HCT116 (cell line): Measurements from ENCODE around the gene APOE. TPM values are rescaled to one million over a fixed set of nuclear protein-coding genes. Genes with fewer than 3 reads are reported as not detected.

Experiments
- ATAC-seq: fragments of 200-7000 bp; cut with Tn5 transposase; 2 replicates; pipeline ENCODE4 v1.9.1; 2020; ENCODE audit warnings: mild to moderate bottlenecking, moderate library complexity
- BruUV-seq: library from RNA; stranded (reverse); fragments of 400-500 nt; replicated peaks from 2 replicates; lab custom pipeline; 2021; lab: Mats Ljungman, UMichigan
- CTCF ChIA-PET: fragments of 300-600 bp; sonication (Branson Sonifier 250); formaldehyde crosslinking; loops from one replicate; lab custom pipeline; 2021; ENCODE audit warnings: antibody characterized with exemption; lab: Charles Lee
- POLR2A ChIA-PET: fragments of 300-600, 350-600 bp; sonication (Branson Sonifier 250); formaldehyde crosslinking; loops from one replicate; lab custom pipeline; 2021; ENCODE audit warnings: antibody characterized with exemption; lab: Charles Lee
- RAD21 ChIA-PET, 2 experiments: fragments of 300-600 bp; sonication (Branson Sonifier 250); formaldehyde crosslinking; loops; one replicate each; lab custom pipeline; 2023; ENCODE audit warnings: low total read pairs in 2 of 2; ENCODE audit not compliant: uncharacterized antibody in 2 of 2, unreplicated experiment in 2 of 2, low non-redundant PET in 1 of 2; lab: Charles Lee
- DNase-seq: peaks from one replicate; pipeline ENCODE4 v3.0.0-alpha.2; 2010; ENCODE audit warnings: low read depth, low spot score
- H2AFZ ChIP-seq: fragments of 200-600 bp; shearing (Covaris generic), sonication (generic); 2 replicates; pipeline ENCODE4 v1.6.1; 2017; ENCODE audit warnings: low read depth, mixed run types, mixed read lengths, antibody characterized with exemption, low read length; ENCODE audit not compliant: poor library complexity, severe bottlenecking
- H3K27ac ChIP-seq: 2 replicates; pipeline ENCODE4 v1.5.1; 2012; ENCODE audit warnings: low read depth, low read length
- H3K27me3 ChIP-seq: fragments of 200-600 bp; sonication (generic); 2 replicates; pipeline ENCODE4 v1.6.1; 2016; ENCODE audit warnings: mixed run types, low read length, mixed read lengths; ENCODE audit not compliant: insufficient read depth
- H3K36me3 ChIP-seq, 2 experiments: fragments of 200-500 bp in 1 of 2; fragments of 200-600 bp in 1 of 2; sonication (Bioruptor generic) in 1 of 2; sonication (generic) in 1 of 2; 2 replicates each; pipeline versions ENCODE4 v1.5.1 to v1.6.1; 2014 to 2016; ENCODE audit warnings: low read length in 2 of 2, inconsistent platforms in 1 of 2, mixed read lengths in 1 of 2, mixed run types in 1 of 2; ENCODE audit not compliant: insufficient read depth in 2 of 2, control insufficient read depth in 1 of 2
- H3K4me1 ChIP-seq, 2 experiments: fragments of 200-600 bp in 1 of 2; sonication (generic) in 1 of 2; 2 replicates each; pipeline versions ENCODE4 v1.5.1 to v1.6.1; 2012 to 2017; ENCODE audit warnings: low read length in 2 of 2, inconsistent platforms in 1 of 2, mild to moderate bottlenecking in 1 of 2, mixed read lengths in 1 of 2, mixed run types in 1 of 2, moderate library complexity in 1 of 2; ENCODE audit not compliant: insufficient read depth in 2 of 2, control insufficient read depth in 1 of 2
- H3K4me2 ChIP-seq: fragments of 200-600 bp; sonication (generic); 2 replicates; pipeline ENCODE4 v1.6.1; 2017; ENCODE audit warnings: mixed run types, low read length, mixed read lengths
- H3K4me3 ChIP-seq, 2 experiments: fragments of 200-600 bp in 1 of 2; sonication (generic) in 1 of 2; replicated peaks in 1 of 2; 2 replicates each; pipeline ENCODE4 v1.5.1; 2011 to 2016; ENCODE audit warnings: low read length in 2 of 2, control low read depth in 1 of 2, low read depth in 1 of 2, mild to moderate bottlenecking in 1 of 2, mixed read lengths in 1 of 2, mixed run types in 1 of 2
- H3K79me2 ChIP-seq: fragments of 200-600 bp; sonication (generic); 2 replicates; pipeline ENCODE4 v1.6.1; 2017; ENCODE audit warnings: mild to moderate bottlenecking, mixed run types, low read length, moderate library complexity, mixed read lengths; ENCODE audit not compliant: insufficient read depth
- H3K9ac ChIP-seq: fragments of 200-600 bp; sonication (generic); 2 replicates; pipeline ENCODE4 v1.6.1; 2016; ENCODE audit warnings: low read length, mixed read lengths
- H3K9me2 ChIP-seq: fragments of 200-600 bp; sonication (generic), shearing (Covaris generic); 2 replicates; pipeline ENCODE4 v1.6.1; 2017; ENCODE audit warnings: mixed run types, mild to moderate bottlenecking, moderate library complexity; ENCODE audit not compliant: insufficient read depth
- H3K9me3 ChIP-seq, 2 experiments: fragments of 200-500 bp in 1 of 2; fragments of 200-600 bp in 1 of 2; sonication (Bioruptor generic) in 1 of 2; sonication (generic) in 1 of 2; 2 replicates each; pipeline ENCODE4 v1.6.1; 2014 to 2017; ENCODE audit warnings: low read length in 2 of 2, mixed read lengths in 2 of 2, inconsistent platforms in 1 of 2, low read depth in 1 of 2, mild to moderate bottlenecking in 1 of 2, mixed run types in 1 of 2, moderate library complexity in 1 of 2; ENCODE audit not compliant: control insufficient read depth in 1 of 2, insufficient read depth in 1 of 2
- H4K20me1 ChIP-seq: fragments of 200-600 bp; sonication (generic), shearing (Covaris generic); 2 replicates; pipeline ENCODE4 v1.6.1; 2017; ENCODE audit warnings: mixed run types, mild to moderate bottlenecking, moderate library complexity; ENCODE audit not compliant: insufficient read depth
- CEBPB ChIP-seq: IDR thresholded peaks from 2 replicates; pipeline ENCODE4 v1.6.1; 2012; ENCODE audit warnings: low read depth
- EGR1 ChIP-seq: IDR thresholded peaks from 2 replicates; pipeline ENCODE4 v1.6.1; 2012; ENCODE audit warnings: low read depth
- ELF1 ChIP-seq: IDR thresholded peaks from 2 replicates; pipeline ENCODE4 v1.6.1; 2012; ENCODE audit warnings: low read depth, borderline replicate concordance
- EZH2phosphoT487 ChIP-seq: fragments of 200-600 bp; IDR thresholded peaks from 2 replicates; pipeline ENCODE4 v1.6.1; 2018; ENCODE audit warnings: antibody characterized with exemption, borderline replicate concordance
- POLR2AphosphoS5 ChIP-seq: IDR thresholded peaks from 2 replicates; pipeline ENCODE4 v1.6.1; 2011; ENCODE audit warnings: mild to moderate bottlenecking, low read depth, low read length, moderate library complexity
- RAD21 ChIP-seq: IDR thresholded peaks from 2 replicates; pipeline ENCODE4 v1.6.1; 2012; ENCODE audit warnings: low read depth, mild to moderate bottlenecking
- YY1 ChIP-seq: IDR thresholded peaks from 2 replicates; pipeline ENCODE4 v1.6.1; 2011; ENCODE audit warnings: low read length, low read depth, moderate library complexity, mild to moderate bottlenecking; ENCODE audit not compliant: insufficient replicate concordance; ENCODE audit errors: extremely low read depth
- ZFX ChIP-seq: fragments of 450-650 bp; IDR thresholded peaks from 2 replicates; pipeline ENCODE4 v1.6.1; 2017
- ZNF274 ChIP-seq: fragments of 200-500 bp; sonication (Bioruptor generic); IDR thresholded peaks from 2 replicates; pipeline ENCODE4 v1.6.1; 2014; ENCODE audit warnings: mild to moderate bottlenecking, low read depth, low read length, inconsistent platforms
- intact Hi-C: fragments of 100-400 bp; cut with micrococcal nuclease; formaldehyde crosslinking; loops from 2 replicates; pipeline ENCODE4 v1.10.0; 2022
- total RNA-seq: library from RNA; stranded (reverse); gene quantifications from one replicate; pipeline ENCODE4 v1.2.1, GENCODE V29; 2021; ENCODE audit not compliant: unreplicated experiment
- TF ChIP-seq, protein P1 (sequence below): IDR thresholded peaks from 2 replicates; pipeline ENCODE4 v1.6.1; 2012
- TF ChIP-seq, protein P2 (sequence below), 3 experiments: fragments of 200-600 bp in 1 of 3; sonication (generic) in 1 of 3; IDR thresholded peaks in 2 of 3; conservative IDR thresholded peaks in 1 of 3; 2 replicates each; pipeline ENCODE4 v1.5.1; 2012 to 2017; ENCODE audit warnings: low read depth in 2 of 3, low read length in 2 of 3, antibody characterized with exemption in 1 of 3, borderline replicate concordance in 1 of 3, control low read depth in 1 of 3, mild to moderate bottlenecking in 1 of 3, mixed read lengths in 1 of 3, mixed run types in 1 of 3, moderate library complexity in 1 of 3; ENCODE audit not compliant: insufficient read depth in 1 of 3
- TF ChIP-seq, protein P3 (sequence below): IDR thresholded peaks from 2 replicates; pipeline ENCODE4 v1.6.1; 2011; ENCODE audit warnings: mild to moderate bottlenecking, low read length, moderate library complexity; ENCODE audit not compliant: insufficient replicate concordance; ENCODE audit errors: extremely low read depth

Gene APOE
- total RNA-seq, 1 experiment from 2014 or later = 7.2 TPM

DNA sequence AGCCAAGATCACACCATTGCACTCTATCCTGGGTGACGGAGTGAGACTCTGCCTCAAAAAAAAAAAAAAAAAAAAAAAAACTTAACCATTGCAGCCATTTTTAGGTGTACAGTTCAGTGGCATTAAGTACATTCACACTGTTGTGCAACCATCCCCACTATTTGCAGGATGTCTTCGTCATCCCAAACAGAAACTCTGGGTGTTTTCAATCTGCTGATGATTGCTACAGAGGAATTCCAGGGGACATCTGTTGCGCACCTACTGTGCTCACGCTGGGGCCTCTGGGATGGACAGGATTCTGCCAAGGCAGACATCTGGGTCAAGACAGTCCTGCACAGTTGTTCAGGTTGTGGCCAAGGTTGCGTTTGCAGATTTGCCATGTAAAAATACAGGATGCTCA is 34.1 kb downstream of the APOE start:
- BruUV-seq = no TSS peak
- Histone ChIP-seq H3K4me3 (no peak overlapping the region), H3K9ac (no peak overlapping the region), H3K79me2 (no peaks in the 10 kb centered on the region), H3K4me1 (no peaks in the 10 kb centered on the region), H2AFZ (no peak overlapping the region), H3K9me3 (no peaks in the 10 kb centered on the region), H3K36me3 (no peaks in the 10 kb centered on the region), H3K27me3 (no peaks in the 10 kb centered on the region), H3K27ac (no peak overlapping the region), H3K4me2 (no peak overlapping the region), H4K20me1 (no peaks in the 10 kb centered on the region), H3K9me2 (no peaks in the 10 kb centered on the region)
- DNase-seq (no peak), ATAC-seq (no peak)
- POLR2A ChIA-PET = no interaction called here
- intact Hi-C loops = no loop called here
- CTCF ChIA-PET = no interaction called here
- RAD21 ChIA-PET = no interaction called here
- TF ChIP-seq POLR2AphosphoS5 = no peak
- TF ChIP-seq, protein P1, sequence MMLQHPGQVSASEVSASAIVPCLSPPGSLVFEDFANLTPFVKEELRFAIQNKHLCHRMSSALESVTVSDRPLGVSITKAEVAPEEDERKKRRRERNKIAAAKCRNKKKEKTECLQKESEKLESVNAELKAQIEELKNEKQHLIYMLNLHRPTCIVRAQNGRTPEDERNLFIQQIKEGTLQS = no peak
- no peak for TF ChIP-seq EZH2phosphoT487

DNA sequence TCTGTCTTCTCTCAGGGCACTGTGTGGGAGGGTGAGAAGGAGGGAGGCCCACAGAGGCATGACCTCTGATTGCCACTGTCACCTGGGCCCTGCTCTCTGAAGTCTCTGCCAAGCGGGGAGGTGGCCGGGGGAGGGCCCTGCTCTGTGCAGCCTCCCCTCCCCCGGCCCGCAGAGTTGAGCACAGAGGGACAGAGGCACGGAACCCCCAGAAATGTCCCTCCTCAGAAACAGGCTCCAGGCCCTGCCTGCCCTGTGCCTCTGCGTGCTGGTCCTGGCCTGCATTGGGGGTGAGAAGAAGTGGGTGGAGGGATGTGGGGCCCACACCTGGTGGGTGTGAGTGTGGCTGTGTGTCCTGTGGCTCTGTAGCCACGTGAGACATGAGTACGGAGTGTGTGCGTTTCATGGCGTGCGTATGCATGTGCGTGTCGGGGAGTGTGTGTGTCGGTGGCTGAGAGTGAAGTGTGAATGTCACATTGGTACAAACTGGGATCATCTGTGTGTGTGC is 36.5 kb downstream of the APOE start, which contains the start of gene APOC4:
Gene APOC4, plus strand, starts transcription at position 171 of the 505 bp plus-strand sequence. Its CDS starts 41 bp downstream, at position 212.
- no peak within 1 kb of the TSS for H3K4me3 ChIP-seq
- no peak for DNase-seq
- ChIA-PET RAD21 (no interaction called here), POLR2A (no interaction called here), CTCF (no interaction called here)
- no peaks in the 10 kb centered on the region for H3K4me1 ChIP-seq
- intact Hi-C loops = no loop called here
- H3K27me3 ChIP-seq = no peaks in the 10 kb centered on the region
- no TSS peak for BruUV-seq
- TF ChIP-seq, protein P1 = no peak
- TF ChIP-seq, protein P2, sequence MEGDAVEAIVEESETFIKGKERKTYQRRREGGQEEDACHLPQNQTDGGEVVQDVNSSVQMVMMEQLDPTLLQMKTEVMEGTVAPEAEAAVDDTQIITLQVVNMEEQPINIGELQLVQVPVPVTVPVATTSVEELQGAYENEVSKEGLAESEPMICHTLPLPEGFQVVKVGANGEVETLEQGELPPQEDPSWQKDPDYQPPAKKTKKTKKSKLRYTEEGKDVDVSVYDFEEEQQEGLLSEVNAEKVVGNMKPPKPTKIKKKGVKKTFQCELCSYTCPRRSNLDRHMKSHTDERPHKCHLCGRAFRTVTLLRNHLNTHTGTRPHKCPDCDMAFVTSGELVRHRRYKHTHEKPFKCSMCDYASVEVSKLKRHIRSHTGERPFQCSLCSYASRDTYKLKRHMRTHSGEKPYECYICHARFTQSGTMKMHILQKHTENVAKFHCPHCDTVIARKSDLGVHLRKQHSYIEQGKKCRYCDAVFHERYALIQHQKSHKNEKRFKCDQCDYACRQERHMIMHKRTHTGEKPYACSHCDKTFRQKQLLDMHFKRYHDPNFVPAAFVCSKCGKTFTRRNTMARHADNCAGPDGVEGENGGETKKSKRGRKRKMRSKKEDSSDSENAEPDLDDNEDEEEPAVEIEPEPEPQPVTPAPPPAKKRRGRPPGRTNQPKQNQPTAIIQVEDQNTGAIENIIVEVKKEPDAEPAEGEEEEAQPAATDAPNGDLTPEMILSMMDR (IDR thresholded peaks at IDR 0.05 in 2 of 3, conservative IDR thresholded peaks at IDR 0.05 in 1 of 3; ENCODE audit: borderline replicate concordance in 1 of 3, insufficient read depth in 1 of 3, low read depth in 2 of 3, low read length in 2 of 3) = no peak
- TF ChIP-seq EGR1 (no peak), EZH2phosphoT487 (no peak), ZNF274 (no peak), ELF1 (no peak), RAD21 (no peak), ZFX (no peak), CEBPB (no peak), YY1 (no peak)
- TF ChIP-seq, protein P3, sequence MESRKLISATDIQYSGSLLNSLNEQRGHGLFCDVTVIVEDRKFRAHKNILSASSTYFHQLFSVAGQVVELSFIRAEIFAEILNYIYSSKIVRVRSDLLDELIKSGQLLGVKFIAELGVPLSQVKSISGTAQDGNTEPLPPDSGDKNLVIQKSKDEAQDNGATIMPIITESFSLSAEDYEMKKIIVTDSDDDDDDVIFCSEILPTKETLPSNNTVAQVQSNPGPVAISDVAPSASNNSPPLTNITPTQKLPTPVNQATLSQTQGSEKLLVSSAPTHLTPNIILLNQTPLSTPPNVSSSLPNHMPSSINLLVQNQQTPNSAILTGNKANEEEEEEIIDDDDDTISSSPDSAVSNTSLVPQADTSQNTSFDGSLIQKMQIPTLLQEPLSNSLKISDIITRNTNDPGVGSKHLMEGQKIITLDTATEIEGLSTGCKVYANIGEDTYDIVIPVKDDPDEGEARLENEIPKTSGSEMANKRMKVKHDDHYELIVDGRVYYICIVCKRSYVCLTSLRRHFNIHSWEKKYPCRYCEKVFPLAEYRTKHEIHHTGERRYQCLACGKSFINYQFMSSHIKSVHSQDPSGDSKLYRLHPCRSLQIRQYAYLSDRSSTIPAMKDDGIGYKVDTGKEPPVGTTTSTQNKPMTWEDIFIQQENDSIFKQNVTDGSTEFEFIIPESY = no peak
- H3K9ac ChIP-seq = no peak within 1 kb of the TSS
- H3K9me3 ChIP-seq = no peaks in the 10 kb centered on the region
- H3K4me2 ChIP-seq = no peak within 1 kb of the TSS
- no peak within 1 kb of the TSS for H3K27ac ChIP-seq
- ATAC-seq = no peak
- H2AFZ ChIP-seq = no peak within 1 kb of the TSS
- no peaks in the 10 kb centered on the region for H3K79me2 ChIP-seq
- H3K36me3 ChIP-seq = no peaks in the 10 kb centered on the region
- H4K20me1 ChIP-seq = no peaks in the 10 kb centered on the region
- H3K9me2 ChIP-seq = no peaks in the 10 kb centered on the region
